ENCODE data around the gene CCDC158.

Gene CCDC158

GRCh38 chr4:76384052-76384451 is 36.9 kb downstream of the CCDC158 start:
- no peak overlapping the region for H2AFZ ChIP-seq (ENCODE audit: low read depth, low read length, severe bottlenecking)
- no peaks in the 10 kb centered on the region for H3F3A ChIP-seq (ENCODE audit: insufficient read depth)
- no peak overlapping the region for H3K4me3 ChIP-seq (ENCODE audit: insufficient read depth, low read length, poor library complexity, severe bottlenecking)
- H3K9me2 ChIP-seq (replicated peaks; ENCODE audit: insufficient read depth, low read length), result no peaks in the 10 kb centered on the region
- TF ChIP-seq CTCF (IDR thresholded peaks at IDR 0.05; ENCODE audit: insufficient read depth, low read length, poor library complexity, severe bottlenecking), result no peak
- H4K20me1 ChIP-seq (ENCODE audit: low read depth, low read length), result no peaks in the 10 kb centered on the region
- H3K27me3 ChIP-seq (ENCODE audit: low read length), result no peaks in the 10 kb centered on the region
- H3K4me2 ChIP-seq (ENCODE audit: low read depth, low read length, poor library complexity, severe bottlenecking), result no peak overlapping the region
- no peaks in the 10 kb centered on the region for H3K36me3 ChIP-seq (ENCODE audit: low read length)
- H3K79me2 ChIP-seq (ENCODE audit: insufficient read depth, low read length), result no peaks in the 10 kb centered on the region
- H3K9me3 ChIP-seq (ENCODE audit: insufficient read depth, low read length), result no peaks in the 10 kb centered on the region
- H3K27ac ChIP-seq (ENCODE audit: low read depth, low read length), result no peak overlapping the region
- H3K9ac ChIP-seq (ENCODE audit: low read length), result no peak overlapping the region

GRCh38 chr4:76383001-76383400 is 37.9 kb downstream of the CCDC158 start:
- no peaks in the 10 kb centered on the region for H3K9me2 ChIP-seq (replicated peaks; ENCODE audit: insufficient read depth, low read length)
- no peak overlapping the region for H2AFZ ChIP-seq (ENCODE audit: low read depth, low read length, severe bottlenecking)
- H4K20me1 ChIP-seq (ENCODE audit: low read depth, low read length), result no peaks in the 10 kb centered on the region
- H3K36me3 ChIP-seq (ENCODE audit: low read length), result no peaks in the 10 kb centered on the region
- no peak overlapping the region for H3K27ac ChIP-seq (ENCODE audit: low read depth, low read length)
- no peaks in the 10 kb centered on the region for H3K27me3 ChIP-seq (ENCODE audit: low read length)
- H3K9me3 ChIP-seq (ENCODE audit: insufficient read depth, low read length), result no peaks in the 10 kb centered on the region
- H3K4me3 ChIP-seq (ENCODE audit: insufficient read depth, low read length, poor library complexity, severe bottlenecking), result no peak overlapping the region
- H3K9ac ChIP-seq (ENCODE audit: low read length), result no peak overlapping the region
- no peak overlapping the region for H3K4me2 ChIP-seq (ENCODE audit: low read depth, low read length, poor library complexity, severe bottlenecking)
- H3F3A ChIP-seq (ENCODE audit: insufficient read depth), result no peaks in the 10 kb centered on the region
- TF ChIP-seq EZH2phosphoT487 (conservative IDR thresholded peaks at IDR 0.05; ENCODE audit: low read length), result no peak
- TF ChIP-seq CTCF (IDR thresholded peaks at IDR 0.05; ENCODE audit: insufficient read depth, low read length, poor library complexity, severe bottlenecking), result no peak
- no peaks in the 10 kb centered on the region for H3K79me2 ChIP-seq (ENCODE audit: insufficient read depth, low read length)

GRCh38 chr4:76381986-76382385 is 39.0 kb downstream of the CCDC158 start:
- H4K20me1 ChIP-seq (ENCODE audit: low read depth, low read length), result no peaks in the 10 kb centered on the region
- H3K27ac ChIP-seq (ENCODE audit: low read depth, low read length), result no peak overlapping the region
- no peaks in the 10 kb centered on the region for H3K79me2 ChIP-seq (ENCODE audit: insufficient read depth, low read length)
- TF ChIP-seq CTCF (IDR thresholded peaks at IDR 0.05; ENCODE audit: insufficient read depth, low read length, poor library complexity, severe bottlenecking) (no peak), EZH2phosphoT487 (conservative IDR thresholded peaks at IDR 0.05; ENCODE audit: low read length) (no peak)
- no peaks in the 10 kb centered on the region for H3F3A ChIP-seq (ENCODE audit: insufficient read depth)
- H3K9me3 ChIP-seq (ENCODE audit: insufficient read depth, low read length), result no peaks in the 10 kb centered on the region
- H3K9ac ChIP-seq (ENCODE audit: low read length), result no peak overlapping the region
- H3K36me3 ChIP-seq (ENCODE audit: low read length), result no peaks in the 10 kb centered on the region
- H3K9me2 ChIP-seq (replicated peaks; ENCODE audit: insufficient read depth, low read length), result no peaks in the 10 kb centered on the region
- H3K4me3 ChIP-seq (ENCODE audit: insufficient read depth, low read length, poor library complexity, severe bottlenecking), result no peak overlapping the region
- H2AFZ ChIP-seq (ENCODE audit: low read depth, low read length, severe bottlenecking), result no peak overlapping the region
- no peaks in the 10 kb centered on the region for H3K27me3 ChIP-seq (ENCODE audit: low read length)
- no peak overlapping the region for H3K4me2 ChIP-seq (ENCODE audit: low read depth, low read length, poor library complexity, severe bottlenecking)

- Histone ChIP-seq H3K36me3 (ENCODE audit: low read length) (no peaks in the 10 kb centered on the region), H3K27ac (ENCODE audit: low read depth, low read length) (no peak overlapping the region), H4K20me1 (ENCODE audit: low read depth, low read length) (no peaks in the 10 kb centered on the region), H2AFZ (ENCODE audit: low read depth, low read length, severe bottlenecking) (no peak overlapping the region), H3K4me3 (ENCODE audit: insufficient read depth, low read length, poor library complexity, severe bottlenecking) (no peak overlapping the region), H3K27me3 (ENCODE audit: low read length) (no peaks in the 10 kb centered on the region), H3K4me2 (ENCODE audit: low read depth, low read length, poor library complexity, severe bottlenecking) (no peak overlapping the region), H3K9ac (ENCODE audit: low read length) (no peak overlapping the region), H3K9me2 (replicated peaks; ENCODE audit: insufficient read depth, low read length) (no peaks in the 10 kb centered on the region), H3F3A (ENCODE audit: insufficient read depth) (no peaks in the 10 kb centered on the region), H3K9me3 (ENCODE audit: insufficient read depth, low read length) (no peaks in the 10 kb centered on the region), H3K79me2 (ENCODE audit: insufficient read depth, low read length) (no peaks in the 10 kb centered on the region)
- TF ChIP-seq CTCF (IDR thresholded peaks at IDR 0.05; ENCODE audit: insufficient read depth, low read length, poor library complexity, severe bottlenecking) (no peak), EZH2phosphoT487 (conservative IDR thresholded peaks at IDR 0.05; ENCODE audit: low read length) (no peak)
Measured at GRCh38 chr4:76380561-76380960, 40.4 kb downstream of the CCDC158 start.
